ENCODE measurements around the gene CNIH4. TPM values are rescaled to one million over a fixed set of nuclear protein-coding genes. Genes with fewer than 3 reads are reported as not detected.

CNIH4 gene
- total and polyA plus RNA-seq, 2 of the 4 experiments (the other 2 are of a cell fraction) = 29.7 to 73.1 TPM

DNA sequence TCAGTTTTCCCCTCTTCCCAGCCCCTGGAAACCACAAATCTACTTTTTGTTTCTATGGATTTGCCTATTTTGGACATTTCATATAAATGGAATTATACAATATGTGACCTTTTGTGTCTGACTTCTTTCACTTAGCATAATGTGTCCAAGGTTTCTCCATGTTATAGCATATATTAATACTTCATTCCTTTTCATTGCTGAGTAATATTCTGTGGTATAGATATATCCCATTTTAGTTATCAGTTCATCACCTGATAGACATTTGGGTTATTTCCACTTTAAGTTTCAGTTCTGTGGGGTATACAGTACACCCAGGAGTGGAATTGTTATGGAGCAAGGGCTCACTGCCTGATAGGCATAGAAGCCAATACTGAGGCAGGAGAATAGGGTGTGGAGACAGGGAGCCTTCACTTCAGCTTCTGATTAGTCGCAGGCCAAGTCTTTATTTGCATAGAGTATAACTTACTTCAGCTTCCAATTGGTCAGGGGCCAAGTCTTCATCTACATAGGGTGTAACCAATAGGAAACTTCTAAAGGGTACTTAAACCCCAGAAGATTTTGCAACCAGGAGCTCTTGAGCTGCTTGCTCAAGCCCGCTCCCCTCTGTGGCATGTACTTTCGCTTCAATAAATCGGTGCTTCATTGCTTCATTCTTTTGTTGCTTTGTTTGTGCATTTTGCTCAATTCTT lies 18.4 kb upstream of the CNIH4 start:
- POLR2A ChIA-PET (ENCODE audit: unreplicated experiment) = no interaction called here
- Histone ChIP-seq H3K56ac (ENCODE audit: extremely low read depth, insufficient read depth, low read length) (no peak overlapping the region), H2AFZ (replicated peaks; ENCODE audit: low read length, poor library complexity) (no peak overlapping the region), H2BK120ac (ENCODE audit: low read depth, low read length) (no peak overlapping the region), H2AK5ac (ENCODE audit: low read depth, low read length) (no peak overlapping the region), H4K5ac (ENCODE audit: low read depth, low read length) (no peak overlapping the region), H2BK5ac (ENCODE audit: low read depth, low read length, poor library complexity, severe bottlenecking) (no peak overlapping the region), H3K9me1 (ENCODE audit: insufficient read depth, low read length) (no peaks in the 10 kb centered on the region), H3K27ac (ENCODE audit: insufficient read depth, low read length) (no peak overlapping the region), H2AK9ac (replicated peaks; ENCODE audit: low read depth, low read length, poor library complexity) (no peak overlapping the region), H3K9ac (ENCODE audit: low read depth, low read length) (no peak overlapping the region), H3K4me3 (ENCODE audit: insufficient read depth, low read depth, low read length) (no peak overlapping the region), H3K9me3 (ENCODE audit: control insufficient read depth, insufficient read depth, low read length) (peaks cover 6% of the 10 kb centered on the region), H3K36me3 (ENCODE audit: control insufficient read depth, insufficient read depth, low read length) (no peaks in the 10 kb centered on the region), H2BK15ac (ENCODE audit: low read depth, low read length) (no peak overlapping the region), H3K23ac (ENCODE audit: low read depth, low read length) (no peak overlapping the region), H4K20me1 (ENCODE audit: insufficient read depth, low read length) (no peaks in the 10 kb centered on the region), H3K4ac (ENCODE audit: low read depth, low read length) (no peak overlapping the region), H3K18ac (ENCODE audit: low read depth, low read length) (no peak overlapping the region), H3K14ac (replicated peaks; ENCODE audit: low read depth, low read length) (no peak overlapping the region), H3K27me3 (ENCODE audit: control insufficient read depth, insufficient read depth, low read length) (no peaks in the 10 kb centered on the region), H3K4me1 (ENCODE audit: control insufficient read depth, insufficient read depth, low read length) (no peaks in the 10 kb centered on the region; the same call in 1 of the 2 replicates), H4K8ac (ENCODE audit: low read depth in 2 of 2, low read length in 2 of 2) (no peak overlapping the region), H2BK20ac (ENCODE audit: low read depth, low read length) (no peak overlapping the region), H3K4me2 (ENCODE audit: low read depth, low read length) (no peak overlapping the region), H3K79me1 (ENCODE audit: low read depth in 1 of 2, low read length in 2 of 2) (no peaks in the 10 kb centered on the region), H4K91ac (ENCODE audit: insufficient read depth, low read depth, low read length) (no peak overlapping the region)
- dilution Hi-C loops (cut with HindIII; ENCODE audit: low sequenced_read_pairs, unreplicated experiment) = no loop called here
- no peak for DNase-seq
- no peak for ATAC-seq (ENCODE audit: low read depth)
- CTCF ChIA-PET = no interaction called here
- intact Hi-C loops (cut with micrococcal nuclease) = no loop called here
- BruUV-seq (replicated peaks) = no TSS peak
- TF ChIP-seq FOS (IDR thresholded peaks at IDR 0.05; ENCODE audit: low read depth, low read length) (no peak), BHLHE40 (IDR thresholded peaks at IDR 0.05; ENCODE audit: low read depth, low read length) (no peak), SMC3 (IDR thresholded peaks at IDR 0.05; ENCODE audit: low read depth, low read length) (no peak), RFX5 (IDR thresholded peaks at IDR 0.05; ENCODE audit: low read depth, low read length) (no peak), CHD1 (IDR thresholded peaks at IDR 0.05; ENCODE audit: low read depth, low read length) (no peak), CEBPB (IDR thresholded peaks at IDR 0.05; ENCODE audit: low read depth, low read length) (no peak)
- WGBS, 2 experiments (ENCODE audit: extremely low coverage in 2 of 2, insufficient read length in 1 of 2) = 91% methylated on average over 3 of the region's 4 CpGs; no CpG with 5 or more reads in 1 of the 2 experiments
- in situ Hi-C loops (cut with MboI; ENCODE audit: low sequenced_read_pairs) = no loop called here
